Fibroblast of peridontal ligament (primary cell): ENCODE data around the gene ZNF586.
"Not testable (repeated sequence)": the region's sequence is repeated elsewhere in the genome, so short reads cannot be mapped to it uniquely, and the experiment has no call there.

ENCODE experiments used
- DNase-seq: peaks from one replicate; pipeline ENCODE4 v3.0.0-alpha.2; 2010; ENCODE audit errors: extremely low read depth

ZNF586 gene

DNA sequence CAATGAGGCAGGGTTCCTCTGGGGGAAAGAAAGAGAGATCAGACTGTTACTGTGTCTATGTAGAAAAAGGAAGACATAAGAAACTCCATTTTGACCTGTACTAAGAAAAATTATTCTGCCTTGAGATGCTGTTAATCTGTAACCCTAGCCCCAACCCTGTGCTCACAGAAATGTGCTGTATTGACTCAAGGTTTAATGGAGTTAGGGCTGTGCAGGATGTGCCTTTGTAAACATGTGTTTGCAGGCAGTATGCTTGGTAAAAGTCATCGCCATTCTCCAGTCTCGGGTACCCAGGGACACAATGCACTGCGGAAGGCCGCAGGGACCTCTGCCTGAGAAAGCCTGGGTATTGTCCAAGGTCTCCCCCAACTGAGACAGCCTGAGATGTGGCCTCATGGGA lies 54.1 kb downstream of the ZNF586 start:
- not testable (repeated sequence) for DNase-seq

DNA sequence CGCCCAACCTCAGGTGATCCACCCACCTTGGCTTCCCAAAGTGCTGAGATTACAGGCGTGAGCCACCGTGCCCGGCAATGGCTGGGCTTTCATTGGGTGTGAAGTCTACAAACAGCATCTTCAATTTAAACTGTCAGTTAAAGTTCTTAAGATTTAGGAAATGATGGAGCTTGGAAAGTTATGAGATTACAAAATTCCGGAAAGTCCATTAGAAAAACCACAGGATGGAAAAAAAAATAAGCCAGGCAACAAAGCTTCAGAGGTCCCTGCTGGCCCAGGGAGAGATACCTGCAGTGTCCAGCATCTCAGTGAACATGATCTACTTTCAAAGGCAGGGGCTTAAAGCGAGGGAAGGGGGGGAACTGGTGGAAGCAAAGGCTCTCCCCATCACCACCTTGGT lies 56.0 kb downstream of the ZNF586 start:
- DNase-seq: no peak

DNA sequence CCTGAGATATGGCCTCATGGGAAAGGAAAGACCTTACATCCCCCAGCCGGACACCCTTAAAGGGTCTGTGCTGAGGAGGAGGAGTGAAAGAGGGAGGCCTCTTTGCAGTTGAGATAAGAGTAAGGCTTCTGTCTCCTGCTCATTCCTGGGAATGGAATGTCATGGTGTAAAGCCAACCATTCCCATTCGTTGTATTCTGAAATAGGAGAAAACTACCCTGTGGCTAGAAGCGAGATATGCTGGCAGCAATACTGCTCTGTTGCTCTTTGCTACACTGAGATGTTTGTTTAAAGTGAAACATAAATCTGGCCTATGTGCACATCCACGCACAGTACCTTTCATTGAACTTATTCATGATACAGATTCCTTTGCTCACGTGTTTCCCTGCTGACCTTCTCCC lies 59.8 kb downstream of the ZNF586 start:
- no peak for DNase-seq

DNA sequence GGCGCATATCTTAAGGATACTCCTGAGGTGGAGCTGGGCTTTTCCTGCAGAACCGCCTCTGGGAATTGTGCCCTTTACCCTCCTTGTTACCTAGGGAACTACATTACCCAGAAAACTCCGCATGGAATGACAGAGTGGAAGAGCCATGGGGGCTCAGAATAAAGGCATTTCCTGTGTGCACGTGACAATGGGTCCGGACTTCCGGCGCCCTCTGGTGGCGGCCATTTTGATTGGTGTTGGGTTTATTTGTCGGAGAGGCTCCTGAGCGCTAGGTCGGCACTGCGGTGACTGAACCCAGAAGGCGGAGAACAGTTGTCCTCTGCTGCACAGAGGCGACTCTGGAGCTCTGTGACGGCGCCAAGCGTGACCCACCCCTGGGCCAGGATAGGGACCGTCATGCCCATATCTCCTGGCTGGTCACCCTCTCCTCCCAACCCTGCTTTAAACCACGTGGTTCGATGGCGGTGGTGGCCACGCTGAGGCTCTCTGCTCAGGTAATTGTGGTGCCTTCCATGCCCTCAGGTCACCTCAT lies 60.7 kb downstream of the ZNF586 start, which contains the start of gene ZNF587B:
ZNF587B (plus strand) TSS at position 229 of the 532 bp plus-strand sequence; CDS start at position 459, 230 bp downstream.
- peak; percentile 68 for DNase-seq
